ENCODE results near the gene ZBTB21.
"Not testable (repeated sequence)": the region's sequence is repeated elsewhere in the genome, so short reads cannot be mapped to it uniquely, and the experiment has no call there.

The ZBTB21 gene

DNA sequence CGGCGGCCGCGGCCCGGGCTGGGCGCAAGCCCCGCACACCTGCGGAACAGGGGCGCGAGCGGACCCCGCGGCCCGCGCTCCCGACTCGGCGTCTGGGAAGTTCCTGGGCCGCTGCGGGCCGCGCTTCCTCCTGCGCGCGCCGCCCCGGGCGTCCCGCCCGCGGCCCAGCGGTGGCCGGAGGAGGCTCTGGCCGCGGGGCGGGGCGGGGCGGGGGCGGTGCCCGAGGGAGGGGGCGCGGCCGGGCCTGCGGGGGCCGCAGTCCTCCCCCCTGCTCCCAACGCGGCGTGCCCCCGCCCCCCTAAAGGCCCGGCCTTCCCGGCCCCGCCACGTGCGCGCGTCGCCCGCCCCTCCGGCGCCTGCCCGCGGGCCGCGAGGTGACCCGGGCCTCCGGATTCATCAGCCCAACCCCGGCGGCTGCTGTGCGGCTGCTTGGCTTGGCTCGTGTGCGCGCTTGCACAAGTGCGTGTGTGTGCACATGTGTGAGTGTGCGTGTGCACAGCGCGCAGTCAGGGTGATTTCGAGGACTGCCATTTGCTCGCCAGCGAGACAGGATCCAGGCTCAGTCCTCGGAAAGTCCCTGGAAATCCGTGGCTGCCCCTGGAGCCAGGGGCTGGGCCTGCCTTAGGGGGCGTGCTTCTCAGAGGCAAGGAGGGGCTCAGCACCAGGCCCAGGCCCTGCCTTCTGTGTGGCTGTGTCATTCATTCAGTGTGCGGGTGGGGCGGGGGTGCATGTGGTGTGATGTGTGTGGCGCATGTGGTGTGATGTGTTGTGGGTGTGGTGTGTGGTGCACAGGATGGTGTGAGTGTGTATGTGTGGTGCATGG, 56.1 kb downstream of the ZBTB21 start, which contains the start of gene C2CD2:
C2CD2 (minus strand) TSS at position 188 of the 823 bp plus-strand sequence. CDS start 370 bp downstream, outside the sequence.
- DNase-seq = peak in 19 of 51 donors; percentile 18 to 67 (median 41)

DNA sequence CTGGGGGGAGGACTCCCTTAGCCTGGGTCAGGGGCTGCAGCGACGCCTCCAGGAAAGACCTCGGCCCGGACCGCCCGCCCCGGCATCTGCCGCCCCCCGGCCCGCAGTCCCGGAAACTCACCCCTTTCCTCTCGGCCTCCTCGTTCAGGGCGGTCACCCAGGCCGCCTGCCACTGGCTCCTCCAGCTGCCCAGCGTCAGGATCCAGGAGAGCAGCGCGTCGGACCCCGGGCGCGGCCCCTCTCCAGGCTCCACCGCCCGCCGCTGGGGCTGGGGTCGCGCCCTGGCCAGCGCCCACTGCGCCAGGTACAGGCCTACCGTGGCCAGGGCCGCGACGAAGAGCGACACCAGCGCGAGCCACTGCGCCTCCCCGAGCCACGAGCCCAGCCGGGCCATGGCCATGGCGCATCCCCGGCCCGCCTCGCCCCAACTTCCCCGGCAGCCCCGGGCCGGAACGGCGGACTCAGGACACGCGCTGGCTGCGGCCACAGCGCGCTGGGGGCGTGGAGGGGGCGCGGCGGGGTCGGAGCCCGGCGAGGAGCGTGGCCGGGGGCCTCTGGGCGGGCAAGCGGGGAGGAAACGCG, 56.8 kb downstream of the ZBTB21 start:
- peak in 1 of 51 donors; percentile 31 for DNase-seq

DNA sequence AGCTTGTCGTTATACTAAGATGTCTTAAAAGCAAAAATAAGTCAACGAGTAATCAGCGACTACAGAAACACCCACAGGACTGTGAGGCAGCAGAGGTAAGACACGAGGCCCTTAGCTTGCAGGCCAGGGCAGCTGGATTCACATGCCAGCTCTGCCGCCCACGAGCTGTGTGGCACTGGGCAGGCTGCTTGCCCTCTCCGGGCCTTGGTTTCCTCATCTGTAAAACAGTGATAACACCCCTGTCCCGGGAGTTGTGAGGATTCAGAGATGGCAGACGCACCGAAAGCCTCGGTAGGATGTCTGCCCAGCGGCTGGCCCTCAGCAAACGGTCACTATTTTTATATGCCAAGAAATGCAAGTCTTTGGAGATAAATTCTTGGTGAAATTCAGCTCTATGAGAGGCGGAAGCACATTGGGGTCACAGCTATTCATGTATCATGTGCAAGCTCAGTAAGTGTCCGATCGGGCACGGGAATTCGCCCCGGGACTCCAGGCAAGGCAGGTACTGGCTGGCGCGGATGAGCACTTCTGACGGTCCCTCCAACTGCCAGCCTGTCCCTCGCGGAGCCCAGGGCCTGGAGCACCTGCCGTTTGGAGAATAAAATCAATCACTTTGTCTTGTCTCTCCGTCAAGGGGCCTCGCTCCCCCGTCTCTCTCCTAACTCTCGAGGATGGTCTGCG, 57.5 kb downstream of the ZBTB21 start:
- no peak for DNase-seq

DNA sequence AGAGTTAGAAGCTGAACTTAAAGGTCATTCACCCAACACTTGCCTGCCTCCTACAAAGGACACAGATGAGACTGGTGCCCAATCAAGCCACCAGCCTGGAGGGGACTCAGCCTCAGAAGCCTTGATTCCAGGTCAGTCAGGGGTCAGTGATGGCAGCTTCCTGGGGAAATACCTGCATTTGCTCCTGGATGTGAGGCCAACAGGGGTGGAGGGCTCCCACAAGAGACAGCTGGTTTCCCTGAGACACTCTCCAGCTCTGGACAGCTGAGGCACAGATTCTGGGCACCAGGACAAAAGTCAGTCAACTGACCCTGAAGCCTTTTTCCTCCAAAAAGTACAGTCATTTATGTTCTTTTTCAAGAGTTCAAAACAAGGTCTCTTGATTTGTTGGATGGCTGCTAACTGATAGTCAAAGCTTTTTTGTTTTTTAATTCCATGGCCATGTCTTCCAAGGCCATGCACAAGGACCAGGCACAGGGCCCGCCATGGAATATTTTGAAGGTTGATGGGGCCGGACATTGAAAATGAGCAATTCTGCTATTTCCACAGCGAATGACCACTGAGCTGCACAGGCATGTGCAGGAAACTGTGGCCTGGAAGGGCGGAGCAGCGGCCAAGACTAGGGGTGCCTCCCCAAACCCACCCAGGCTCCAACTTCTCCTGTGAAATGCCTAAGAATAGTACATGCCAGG, 58.1 kb downstream of the ZBTB21 start:
- DNase-seq = no peak

DNA sequence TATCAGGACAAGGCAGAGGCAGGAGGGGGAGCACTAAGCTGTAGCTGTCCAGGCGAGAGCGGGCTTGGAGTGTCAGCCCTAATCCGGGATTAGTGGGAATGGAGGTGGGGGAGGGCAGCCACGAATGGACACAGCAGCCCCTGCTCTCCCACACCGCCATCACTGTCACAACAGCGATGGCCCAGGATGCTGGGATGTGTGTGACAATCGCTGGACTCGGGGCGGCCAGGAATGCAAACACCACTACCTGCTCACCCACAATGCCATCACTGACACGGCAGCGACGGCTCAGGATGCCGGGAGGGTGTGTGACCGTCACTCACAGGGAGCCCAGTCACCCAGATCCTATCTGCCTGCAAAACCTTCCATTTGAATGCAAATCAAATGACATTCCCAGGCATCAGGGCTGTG, 59.2 kb downstream of the ZBTB21 start:
- no peak for DNase-seq

DNA sequence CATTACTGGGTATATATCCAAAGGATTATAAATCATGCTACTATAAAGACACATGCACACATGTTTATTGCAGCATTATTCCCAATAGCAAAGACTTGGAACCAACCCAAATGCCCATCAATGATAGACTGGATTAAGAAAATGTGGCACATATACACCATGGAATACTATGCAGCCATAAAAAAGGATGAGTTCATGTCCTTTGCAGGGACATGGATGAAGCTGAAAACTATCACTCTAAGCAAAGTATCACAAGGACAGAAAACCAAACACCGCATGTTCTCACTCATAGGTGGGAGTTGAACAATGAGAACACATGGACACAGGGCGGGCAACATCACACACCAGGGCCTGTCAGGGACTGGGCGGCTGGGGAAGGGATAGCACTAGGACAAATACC, 60.5 kb downstream of the ZBTB21 start:
- DNase-seq = not testable (repeated sequence)

DNA sequence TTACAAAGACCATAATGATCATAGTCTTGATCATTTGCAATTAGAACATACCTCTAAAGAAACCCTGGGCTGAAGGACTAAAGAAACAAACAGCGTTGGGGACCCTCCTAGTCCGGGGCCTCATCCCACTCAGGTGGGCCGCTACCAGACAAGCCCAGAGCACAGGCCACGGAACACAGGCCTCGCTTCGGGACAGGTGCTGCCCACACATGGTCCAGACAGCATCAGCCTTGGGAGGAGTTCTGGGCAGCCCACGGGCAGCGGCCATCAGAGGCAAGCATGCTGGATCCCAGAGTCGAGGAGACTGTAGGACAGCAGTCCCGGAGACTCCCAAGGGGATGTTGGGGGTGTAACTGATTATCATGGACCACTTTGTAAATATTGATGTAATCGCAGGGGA, 61.3 kb downstream of the ZBTB21 start:
- no peak for DNase-seq

DNA sequence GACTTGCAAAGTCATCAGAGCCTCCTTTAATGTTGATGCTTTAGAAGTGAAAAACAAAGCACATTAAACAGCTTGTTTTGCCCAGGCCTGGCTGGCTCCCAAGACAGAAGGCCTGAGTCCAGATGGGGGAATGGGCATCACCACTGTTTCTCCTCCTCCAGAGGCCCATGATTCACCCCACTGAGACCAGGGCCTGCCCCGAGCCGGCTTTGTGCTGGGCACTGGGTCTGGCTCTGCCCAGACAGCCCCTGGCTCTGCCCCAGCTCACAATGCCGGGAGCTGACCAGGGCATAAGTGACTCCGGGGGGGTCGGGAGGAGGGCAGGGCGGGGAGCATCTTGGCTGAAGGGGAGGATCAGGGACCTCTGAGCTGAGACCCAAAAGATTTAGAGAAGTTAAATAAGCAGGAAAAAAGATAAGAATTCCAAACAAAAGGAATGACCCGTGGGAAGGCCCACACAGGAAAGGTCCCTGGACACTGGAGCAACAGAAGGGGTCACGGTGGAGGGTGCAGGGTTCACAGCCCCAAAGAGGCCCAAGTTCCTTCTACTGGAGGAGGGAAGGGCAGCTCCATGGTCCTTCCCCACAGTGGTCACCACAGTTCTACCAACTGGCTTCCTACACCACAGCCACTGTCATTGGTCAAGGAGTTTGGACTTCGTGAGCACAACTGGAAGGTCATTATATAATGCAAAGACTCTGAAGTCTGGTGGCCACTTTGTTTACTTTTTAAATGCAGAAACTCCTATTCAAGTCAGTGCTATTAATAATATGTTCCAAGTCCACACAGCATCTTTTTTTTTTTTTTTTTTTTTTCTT, 61.9 kb downstream of the ZBTB21 start:
- DNase-seq = peak in 47 of 51 donors; percentile 28 to 93 (median 73)

DNA sequence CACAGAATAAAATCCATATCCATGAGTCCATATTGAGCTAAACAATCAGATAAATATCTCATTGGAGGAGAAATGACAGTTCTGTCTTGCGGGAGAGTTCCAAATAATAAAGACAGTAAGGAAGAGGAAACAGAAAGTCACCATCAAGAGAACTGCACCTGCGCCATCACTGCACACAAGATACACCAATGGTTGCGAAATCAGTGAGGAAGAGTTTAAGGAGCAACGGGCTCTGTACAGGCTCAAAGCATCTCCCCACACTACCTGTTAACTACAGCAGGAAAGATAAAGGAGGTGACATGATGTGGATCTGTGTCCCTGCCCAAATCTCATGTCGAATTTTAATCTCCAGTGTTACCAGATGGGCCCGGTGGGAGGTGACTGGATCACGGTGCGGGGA, 64.2 kb downstream of the ZBTB21 start:
- DNase-seq = no peak

DNA sequence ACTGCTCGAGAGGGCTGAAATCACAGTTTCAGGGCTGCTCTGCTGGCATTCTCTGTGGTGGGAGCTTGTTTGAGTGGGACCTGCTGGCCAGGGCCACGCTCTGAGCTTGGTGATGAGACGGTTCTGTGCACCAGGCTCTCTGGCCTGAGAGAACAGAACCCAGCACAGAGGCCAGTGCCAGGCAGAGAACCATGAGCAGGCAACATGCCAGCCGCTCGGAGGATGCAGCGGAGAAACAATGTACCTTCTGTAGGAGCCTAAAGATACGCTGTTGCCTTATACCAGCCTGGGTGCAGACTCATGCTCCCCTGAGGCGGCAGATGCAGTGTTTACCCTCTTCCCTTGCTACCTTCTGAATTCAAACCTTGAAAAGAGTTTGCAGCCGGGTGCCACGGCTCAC, 66.3 kb downstream of the ZBTB21 start:
- DNase-seq = peak in 31 of 51 donors; percentile 17 to 81 (median 50)

DNA sequence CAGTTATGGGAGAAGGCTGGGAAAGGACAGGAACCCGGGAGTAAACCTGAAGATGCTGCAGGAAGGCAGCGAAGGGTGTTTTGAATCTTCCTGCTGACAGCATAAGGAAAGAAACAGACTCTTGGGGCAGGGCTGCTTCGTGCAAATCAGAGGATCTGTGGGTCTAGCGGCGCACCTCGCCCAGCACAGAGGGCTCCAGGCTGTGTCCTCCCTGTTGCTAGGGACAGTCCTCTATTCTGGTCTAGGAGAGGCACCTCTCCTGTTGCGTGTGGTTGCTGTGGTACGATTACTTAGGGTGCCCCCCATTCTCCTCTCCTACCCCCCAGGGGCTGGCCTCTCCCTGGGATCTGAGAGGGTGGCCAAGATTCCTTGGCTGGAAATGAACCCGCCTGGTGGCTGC, 67.7 kb downstream of the ZBTB21 start:
- DNase-seq = no peak

DNA sequence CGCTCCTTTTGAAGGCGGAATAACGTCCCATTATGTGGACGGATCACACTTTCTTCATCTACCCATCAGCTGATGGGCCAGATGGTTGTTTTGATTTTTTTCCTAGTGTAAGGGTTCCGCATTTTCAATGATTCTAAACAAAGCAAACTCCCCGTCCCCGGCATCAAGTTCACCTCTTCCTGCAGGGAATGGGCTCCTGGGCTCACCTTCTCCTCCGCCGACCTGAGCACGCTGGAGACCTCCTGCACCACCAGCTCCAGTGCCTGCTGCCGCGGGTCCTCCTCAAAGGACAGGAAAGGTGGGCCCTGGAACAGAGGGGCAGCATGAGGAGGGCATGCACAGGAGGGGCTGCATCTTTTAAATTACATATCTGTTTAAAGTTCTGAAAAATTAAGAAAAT, 68.2 kb downstream of the ZBTB21 start:
- no peak for DNase-seq

DNA sequence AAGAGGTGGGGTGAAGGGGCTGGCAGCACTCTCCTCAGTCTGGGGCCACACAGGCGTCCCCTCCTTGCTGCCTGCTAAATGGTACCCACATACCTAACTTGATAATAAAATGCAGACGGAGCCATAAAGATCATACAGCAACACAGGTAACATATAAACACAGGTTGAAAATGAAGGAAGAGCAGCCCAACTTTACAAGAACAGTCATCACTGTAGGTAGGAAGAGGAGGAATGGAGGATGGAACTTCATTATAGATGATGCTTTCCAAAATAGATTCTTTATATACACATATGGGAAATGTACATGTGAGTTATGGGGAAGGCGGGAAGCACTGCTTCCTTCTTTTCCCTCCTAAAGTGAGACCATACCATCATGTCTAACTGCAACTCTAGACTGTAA, 69.7 kb downstream of the ZBTB21 start:
- DNase-seq = no peak

DNA sequence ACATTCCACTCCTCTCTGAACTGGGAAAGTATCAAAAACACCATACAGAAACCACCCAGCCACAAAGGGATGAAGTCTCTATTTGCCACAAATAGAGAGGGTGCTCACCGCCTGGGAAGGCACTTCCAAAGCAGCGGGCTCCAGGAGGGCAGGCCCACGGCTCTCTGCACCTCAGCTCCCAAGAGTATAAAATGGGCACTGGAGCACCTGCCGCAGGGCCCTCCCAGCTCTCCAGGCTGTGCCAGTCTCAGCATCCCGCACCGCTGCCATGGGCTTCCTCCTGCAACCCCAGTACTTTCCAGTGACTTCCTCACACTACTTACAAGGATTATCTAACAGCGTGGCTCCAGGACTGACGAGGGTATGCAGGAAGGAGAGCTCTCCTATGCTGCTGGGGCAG, 70.8 kb downstream of the ZBTB21 start:
- no peak for DNase-seq

All from hypothalamus (tissue), 51 donors.